GM19099 (cell line): Measurements from ENCODE around the gene RUNX3.

Experiments used
- POLR2A ChIP-seq: IDR thresholded peaks from 3 replicates; pipeline ENCODE4 v1.6.1; 2011; ENCODE audit warnings: low read depth; ENCODE audit not compliant: insufficient read length; ENCODE audit errors: extremely low read depth

Gene RUNX3

DNA sequence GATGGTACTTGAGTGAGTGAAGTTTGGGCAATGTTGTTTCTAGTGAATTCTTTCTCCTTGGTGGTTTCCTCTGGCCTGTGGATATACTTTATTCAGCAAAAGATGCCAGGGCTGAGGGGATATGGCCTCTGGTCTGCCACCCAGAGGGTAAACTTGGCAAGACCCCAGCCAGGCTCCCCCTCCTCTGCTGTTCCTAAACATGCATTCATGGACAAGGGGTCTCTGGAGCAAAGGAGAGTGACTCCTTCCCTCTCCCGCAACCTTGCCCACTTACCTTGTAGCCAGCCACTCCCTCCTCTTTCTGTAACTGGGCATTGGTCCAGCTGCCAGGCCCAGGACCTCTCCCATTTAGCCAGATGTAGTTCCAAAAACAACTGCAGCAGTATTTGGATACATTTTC lies 43.8 kb downstream of the RUNX3 start:
- no peak for TF ChIP-seq POLR2A

DNA sequence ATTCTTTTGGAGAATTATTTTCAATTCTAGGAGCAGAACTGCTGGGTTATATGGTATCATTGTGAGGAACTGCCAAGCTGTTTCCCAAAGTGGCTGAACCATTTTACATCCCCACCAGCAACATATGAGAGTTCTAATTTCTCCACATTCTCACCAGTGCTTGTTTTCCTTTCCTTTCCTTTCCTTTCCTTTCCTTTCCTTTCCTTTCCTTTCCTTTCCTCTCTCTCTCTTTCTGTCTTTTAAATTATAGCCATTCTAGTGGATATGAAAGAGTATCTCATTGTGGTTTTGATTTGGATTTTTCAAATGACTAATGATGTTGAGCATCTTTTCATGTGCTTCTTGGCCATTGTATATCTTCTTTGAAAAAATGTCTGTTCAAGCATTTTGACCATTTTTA lies 45.3 kb downstream of the RUNX3 start:
- no peak for TF ChIP-seq POLR2A

DNA sequence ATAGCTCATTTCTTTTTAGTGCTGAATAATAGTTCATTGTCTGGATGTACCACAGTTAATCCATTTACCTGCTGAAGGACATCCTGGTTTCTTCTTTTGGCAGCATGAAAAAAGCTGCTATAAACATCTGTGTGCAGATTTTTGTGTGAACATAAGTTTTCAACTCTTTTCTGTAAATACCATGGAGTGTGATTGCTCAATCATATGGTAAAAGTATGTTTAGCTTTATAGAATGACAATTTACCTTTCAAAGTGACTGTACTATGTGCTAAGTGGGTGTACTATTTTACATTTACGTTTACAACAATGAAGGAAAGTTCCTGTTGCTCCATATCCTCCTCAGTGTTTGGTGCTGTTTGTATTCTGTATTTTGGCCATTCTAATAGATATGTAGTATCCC lies 49.0 kb downstream of the RUNX3 start:
- TF ChIP-seq POLR2A = no peak

- TF ChIP-seq POLR2A = no peak
Measured at GRCh38 chr1:24878775-24879742, 51.0 kb downstream of the RUNX3 start.

- no peak for TF ChIP-seq POLR2A
Measured at GRCh38 chr1:24878045-24878444, 52.0 kb downstream of the RUNX3 start.

DNA sequence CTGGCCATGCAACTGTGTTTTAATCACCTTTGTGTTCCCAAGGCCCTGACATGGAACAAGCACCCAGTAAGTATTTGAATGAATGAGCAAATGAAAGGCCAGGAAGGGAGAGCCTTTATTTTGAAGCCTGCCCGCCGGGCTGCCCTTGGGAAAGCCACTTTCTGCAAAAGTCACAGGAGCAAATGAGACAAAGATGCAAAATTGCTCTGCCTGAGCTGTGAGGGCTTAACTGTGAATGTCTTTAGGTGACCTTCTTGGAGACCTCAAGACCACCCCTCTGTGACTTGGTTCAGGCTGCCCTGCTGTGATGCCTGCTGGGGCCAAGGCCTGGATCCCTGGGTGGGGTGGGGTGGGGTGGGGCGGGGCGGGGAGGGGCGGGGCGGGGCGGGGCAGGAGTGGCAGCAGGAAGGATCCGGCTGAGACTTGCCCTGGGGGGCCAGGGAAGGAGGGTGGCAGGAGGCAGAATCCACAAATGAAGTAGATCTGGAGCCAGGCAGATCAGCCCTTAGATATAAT lies 54.0 kb downstream of the RUNX3 start:
- no peak for TF ChIP-seq POLR2A

- no peak for TF ChIP-seq POLR2A
Measured at GRCh38 chr1:24875257-24875656, 54.8 kb downstream of the RUNX3 start.

DNA sequence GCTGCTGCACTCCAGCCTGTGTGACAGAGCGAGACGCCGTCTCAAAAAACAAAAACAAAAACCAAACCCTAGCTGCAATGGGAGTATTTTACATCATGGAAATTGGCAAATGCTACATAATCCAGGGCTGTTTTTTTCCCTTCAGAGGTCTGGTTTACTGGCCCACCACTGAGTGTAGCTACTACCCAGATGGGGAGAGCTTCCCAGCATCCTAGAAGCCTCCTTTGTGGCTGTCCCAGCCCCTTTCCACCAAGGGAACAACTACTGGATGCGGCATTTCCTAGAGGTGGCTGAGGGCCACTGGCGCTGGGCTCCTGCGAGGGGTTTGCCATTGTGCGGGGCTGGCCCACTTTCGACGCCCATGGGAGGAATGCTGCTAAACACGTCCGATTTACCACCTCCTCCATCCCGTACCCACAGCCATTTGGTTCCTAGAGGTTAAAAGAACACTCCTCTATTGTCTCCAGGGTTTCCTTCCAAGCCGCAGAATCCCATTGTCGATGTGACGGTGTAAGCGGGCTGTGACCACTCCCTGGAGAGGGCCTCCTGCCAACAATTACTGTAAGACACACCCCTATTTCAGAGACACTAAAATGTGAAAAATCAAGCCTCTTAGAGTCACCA lies 55.4 kb downstream of the RUNX3 start:
- TF ChIP-seq POLR2A = no peak

GRCh38 chr1:24874056-24874455 lies 56.0 kb downstream of the RUNX3 start:
- no peak for TF ChIP-seq POLR2A

DNA sequence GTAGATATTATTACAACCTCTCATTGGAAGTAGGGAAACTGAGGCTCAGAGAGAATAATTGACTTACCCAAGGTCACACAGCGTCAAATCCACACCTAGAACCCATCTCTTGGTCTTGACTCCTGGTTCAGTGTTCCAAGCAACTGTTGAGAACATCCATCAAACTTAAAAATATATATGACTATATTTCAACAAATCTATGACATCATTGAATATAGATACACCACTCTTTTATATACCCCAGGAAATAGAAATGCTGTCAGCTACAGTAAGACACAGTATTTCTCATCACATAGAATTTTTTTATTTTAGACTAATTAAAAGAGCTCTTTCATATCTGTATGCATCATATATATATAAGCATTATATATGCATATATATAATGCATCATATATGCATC lies 56.9 kb downstream of the RUNX3 start:
- TF ChIP-seq POLR2A = no peak

DNA sequence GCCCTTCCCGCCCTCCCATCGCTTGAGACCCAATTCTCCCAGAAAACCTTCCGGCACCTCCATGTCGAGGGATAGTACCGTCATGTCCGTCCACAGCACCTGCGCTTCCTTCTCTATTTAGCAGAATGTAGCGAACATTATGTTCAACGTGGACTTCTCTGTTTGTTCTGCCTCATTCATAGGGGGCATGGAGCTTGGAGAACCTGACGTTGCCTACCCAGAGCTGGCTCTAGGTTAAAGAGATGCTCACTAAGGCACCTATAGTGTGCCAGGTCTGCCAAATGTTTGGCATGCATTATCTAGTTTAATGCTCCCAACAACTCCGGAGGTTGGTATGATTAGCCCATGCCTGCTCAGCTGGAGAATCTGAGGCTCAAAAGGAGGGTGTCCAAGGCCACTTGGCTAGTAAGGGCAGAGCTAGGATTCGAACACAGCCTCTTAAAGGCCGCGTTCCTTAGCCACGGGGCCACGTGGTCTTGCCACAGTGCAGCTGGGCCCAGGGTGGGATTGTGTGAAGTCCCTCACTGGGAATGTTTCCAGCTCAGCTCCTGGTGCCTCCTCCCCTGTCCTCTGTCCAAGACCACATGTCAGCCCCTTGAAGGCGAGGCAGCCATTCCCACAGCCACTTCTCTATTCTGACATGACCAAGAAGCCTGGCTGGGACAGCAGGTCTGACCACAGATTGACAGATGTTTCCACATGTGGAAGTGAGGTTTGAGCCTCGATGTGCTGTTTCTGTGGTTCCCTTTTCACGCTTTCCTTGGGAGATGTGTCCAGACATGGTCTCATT lies 57.8 kb downstream of the RUNX3 start:
- no peak for TF ChIP-seq POLR2A

DNA sequence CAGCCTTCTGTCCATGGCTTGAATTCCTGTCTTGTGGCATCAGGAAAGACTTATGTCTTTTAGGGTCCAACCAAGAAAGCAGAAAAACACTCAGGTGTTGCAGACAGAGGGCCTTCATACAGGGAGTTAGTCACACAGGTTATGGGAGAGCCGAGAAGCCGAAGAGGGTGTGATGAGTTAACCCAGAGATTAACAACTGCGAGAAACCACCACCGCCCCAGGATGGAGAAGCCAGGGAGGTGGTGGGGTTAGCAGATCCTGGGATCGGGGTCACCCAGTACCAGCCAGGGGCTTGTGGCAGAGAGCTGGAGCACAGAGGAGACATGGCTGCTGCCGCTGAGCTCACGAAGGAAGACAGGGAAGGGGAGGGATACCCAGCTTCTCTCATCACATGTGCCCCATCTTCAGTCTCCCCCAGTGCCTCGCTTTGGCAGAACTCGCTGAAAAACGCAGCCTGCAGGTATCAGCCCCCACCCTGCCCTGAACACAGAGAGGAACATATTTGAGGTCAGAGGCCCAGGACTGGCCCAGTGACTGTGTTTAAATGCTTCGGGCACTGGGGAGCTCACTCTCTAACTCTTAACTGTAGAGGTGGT lies 58.7 kb downstream of the RUNX3 start:
- no peak for TF ChIP-seq POLR2A

GRCh38 chr1:24870551-24871195 lies 59.4 kb downstream of the RUNX3 start:
- TF ChIP-seq POLR2A = no peak

GRCh38 chr1:24868016-24868875 lies 61.8 kb downstream of the RUNX3 start:
- no peak for TF ChIP-seq POLR2A
